AG20443 (cell line): ENCODE data around the gene BGN.
A peak's percentile ranks its signal among the peaks of the same experiment; 100 is the strongest.

ENCODE experiments used
- DNase-seq: peaks from one replicate; pipeline ENCODE4 v3.0.0; 2012; ENCODE audit warnings: low spot score, mixed read lengths

BGN gene

GRCh38 chrX:153527208-153527607 lies 32.4 kb downstream of the BGN start:
- no peak for DNase-seq

- no peak for DNase-seq
Measured at GRCh38 chrX:153530411-153531129, 35.8 kb downstream of the BGN start.

DNA sequence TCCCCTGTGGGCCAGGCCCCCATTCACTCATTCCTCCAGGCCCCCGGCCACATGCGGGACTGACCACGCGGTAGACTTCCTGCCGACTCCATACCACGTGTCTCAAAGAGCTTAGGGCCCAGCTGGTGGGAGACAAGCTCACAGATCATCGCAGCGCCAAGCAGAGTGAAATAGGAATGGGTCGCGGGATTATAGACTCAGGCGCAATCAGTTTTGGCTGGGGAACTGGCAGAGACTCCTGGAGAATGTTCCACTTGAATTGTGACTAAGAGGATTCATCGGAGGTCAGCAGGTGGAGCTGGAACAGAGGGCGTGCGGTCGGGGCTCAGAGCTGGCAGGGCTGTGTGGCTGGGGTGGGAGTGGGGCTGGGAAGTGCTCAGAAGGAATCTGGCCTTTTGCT lies 38.3 kb downstream of the BGN start:
- DNase-seq, result no peak

- no peak for DNase-seq
Measured at GRCh38 chrX:153537080-153537479, 42.3 kb downstream of the BGN start.

GRCh38 chrX:153537526-153538295 lies 42.9 kb downstream of the BGN start:
- DNase-seq, result no peak

GRCh38 chrX:153538424-153538823 lies 43.6 kb downstream of the BGN start:
- no peak for DNase-seq

- DNase-seq, result peak; percentile 84
Measured at GRCh38 chrX:153539171-153539978, 44.6 kb downstream of the BGN start.

DNA sequence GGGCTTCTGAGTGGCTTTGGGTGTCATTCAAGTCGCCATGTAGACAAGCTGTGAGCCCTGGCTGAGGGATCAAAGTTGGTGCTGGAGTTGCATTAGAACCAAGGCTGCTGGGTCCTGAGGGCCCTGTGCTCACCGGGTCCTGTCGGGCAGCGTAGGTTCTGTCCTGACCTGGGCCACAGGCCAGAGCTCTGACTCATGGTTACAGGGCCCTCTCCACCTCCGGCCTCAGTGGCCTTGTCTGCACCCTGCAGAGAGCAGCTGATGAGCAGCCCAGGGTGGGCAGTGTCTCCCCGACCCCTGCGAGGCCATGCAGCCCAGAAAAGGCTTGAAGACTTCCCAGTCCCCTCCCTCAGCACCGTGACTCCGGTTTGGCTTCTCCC lies 45.2 kb downstream of the BGN start:
- no peak for DNase-seq

DNA sequence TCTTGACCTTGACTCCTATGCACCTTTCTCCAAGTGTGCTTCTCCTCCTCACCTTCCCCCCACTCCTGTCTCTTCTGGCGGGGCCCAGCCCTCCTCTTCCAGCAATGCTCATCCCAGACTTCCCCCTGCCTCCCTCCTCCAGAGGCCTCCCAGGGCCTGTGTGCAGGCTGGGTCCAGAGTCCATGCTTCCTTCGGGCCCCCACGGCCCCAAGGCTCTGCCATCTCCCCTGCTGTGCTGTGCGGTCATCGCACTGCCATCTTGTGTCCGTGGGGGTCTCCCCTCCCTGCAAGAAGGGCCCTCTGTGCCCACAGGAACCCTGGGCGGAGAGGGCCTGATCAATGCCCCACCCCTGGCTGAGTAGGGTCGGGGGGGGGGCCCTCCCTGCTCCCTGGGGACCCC lies 49.9 kb downstream of the BGN start:
- DNase-seq, result no peak

- no peak for DNase-seq
Measured at GRCh38 chrX:153546386-153546785, 51.6 kb downstream of the BGN start.

DNA sequence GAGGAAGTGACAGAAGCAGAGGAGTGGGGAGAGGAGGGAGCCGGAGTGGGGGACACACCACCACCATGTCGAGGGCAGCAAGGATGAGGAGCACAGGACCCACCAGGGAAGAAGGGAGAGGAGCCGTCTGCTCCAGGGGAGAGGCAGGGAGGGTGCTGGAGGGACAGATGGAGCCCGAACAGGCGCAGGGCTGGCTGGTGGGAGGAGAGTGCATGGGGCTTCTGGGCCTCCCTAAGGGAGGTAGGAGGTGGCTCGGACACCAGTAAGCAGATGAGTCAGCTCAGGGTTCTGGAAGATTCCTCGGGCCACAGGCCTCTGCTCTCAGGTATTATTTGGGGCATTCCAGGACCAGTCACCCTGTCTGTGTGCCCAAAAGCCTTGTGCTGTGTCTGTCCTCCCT lies 52.4 kb downstream of the BGN start:
- DNase-seq, result no peak

DNA sequence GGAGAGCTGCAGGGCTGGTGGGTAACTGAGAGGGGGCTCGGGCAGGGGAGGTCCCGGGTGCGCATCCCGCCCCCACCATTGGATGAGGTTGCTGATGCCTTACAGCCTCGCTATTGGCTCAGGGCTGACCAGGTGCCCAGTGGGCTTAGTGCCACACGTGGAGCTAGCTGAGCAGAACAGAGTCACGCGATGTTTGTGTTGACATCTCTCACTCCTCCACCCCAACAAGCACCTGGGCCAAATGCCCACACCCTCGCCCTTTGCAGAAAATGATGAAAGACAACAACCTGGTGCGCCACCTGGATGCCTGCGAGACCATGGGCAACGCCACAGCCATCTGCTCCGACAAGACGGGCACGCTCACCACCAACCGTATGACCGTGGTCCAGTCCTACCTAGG lies 54.5 kb downstream of the BGN start:
- DNase-seq, result no peak

- no peak for DNase-seq
Measured at GRCh38 chrX:153549807-153550206, 55.0 kb downstream of the BGN start.

DNA sequence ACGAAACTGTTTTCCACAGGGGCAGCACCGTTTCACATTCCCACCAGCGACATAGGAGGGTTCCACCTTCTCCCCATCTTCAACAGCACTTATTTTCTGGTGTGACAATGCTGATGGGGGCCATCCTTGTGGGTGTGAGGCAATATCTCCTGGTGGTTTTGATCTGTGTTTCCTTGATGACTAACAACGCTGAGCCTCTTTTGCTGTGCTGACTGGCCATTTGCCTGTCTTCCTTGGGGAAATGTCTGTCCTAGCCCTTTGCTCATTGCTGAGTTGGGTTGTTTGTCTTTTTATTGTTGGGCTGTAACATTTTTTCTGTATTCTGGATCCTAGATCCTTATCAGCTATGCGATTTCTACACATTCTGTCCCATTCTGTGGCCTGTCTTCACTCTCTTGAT lies 56.4 kb downstream of the BGN start:
- peak; percentile 49 for DNase-seq

- DNase-seq, result peak; percentile 75
Measured at GRCh38 chrX:153554519-153555167, 59.9 kb downstream of the BGN start.

DNA sequence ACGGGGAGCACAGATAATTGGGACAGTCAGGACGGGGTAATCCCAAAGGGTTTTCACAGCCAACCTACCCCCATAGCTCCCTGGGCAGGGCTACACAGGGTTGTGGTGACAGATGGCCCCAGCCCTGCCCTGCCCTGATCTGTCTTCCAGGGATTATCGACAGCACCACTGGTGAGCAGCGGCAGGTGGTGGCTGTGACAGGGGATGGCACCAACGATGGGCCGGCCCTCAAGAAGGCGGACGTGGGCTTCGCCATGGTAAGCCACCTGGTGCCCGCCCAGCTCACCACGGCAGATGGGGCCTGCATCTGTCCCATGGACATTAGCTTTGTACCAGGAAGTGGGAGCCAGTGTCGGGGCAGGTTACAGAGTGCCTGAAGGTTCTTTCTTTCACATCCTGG lies 62.0 kb downstream of the BGN start:
- DNase-seq, result no peak

GRCh38 chrX:153557618-153558355 lies 63.0 kb downstream of the BGN start:
- DNase-seq, result no peak
